HG03575 (cell line): Measurements from ENCODE around the gene NUFIP2.
"Not testable (repeated sequence)": the region's sequence is repeated elsewhere in the genome, so short reads cannot be mapped to it uniquely, and the experiment has no call there.

ENCODE experiments used
- ATAC-seq: cut with Tn5 transposase; IDR thresholded peaks from one replicate; pipeline ENCODE4 v1.9.1; 2021; ENCODE audit not compliant: unreplicated experiment, insufficient number of reproducible peaks, low FRiP score; ENCODE audit errors: extremely low read depth

The NUFIP2 gene

GRCh38 chr17:29293890-29294579 lies at the start of gene NUFIP2:
TSS of gene NUFIP2 (minus strand) at chr17:29294148. CDS start at chr17:29294059, 89 bp downstream.
- ATAC-seq: peak; percentile 60

- no peak for ATAC-seq
Measured at GRCh38 chr17:29342158-29342765, 48.3 kb upstream of the NUFIP2 start.

- ATAC-seq: no peak
Measured at GRCh38 chr17:29341726-29342125, 47.8 kb upstream of the NUFIP2 start.

- ATAC-seq: not testable (repeated sequence)
Measured at GRCh38 chr17:29339016-29339415, 45.1 kb upstream of the NUFIP2 start.

GRCh38 chr17:29331708-29332085 lies 37.7 kb upstream of the NUFIP2 start:
- no peak for ATAC-seq

- ATAC-seq: no peak
Measured at GRCh38 chr17:29331075-29331707, 37.2 kb upstream of the NUFIP2 start.

- ATAC-seq: no peak
Measured at GRCh38 chr17:29327412-29327811, 33.5 kb upstream of the NUFIP2 start.

GRCh38 chr17:29326023-29326813 lies 32.3 kb upstream of the NUFIP2 start:
- no peak for ATAC-seq

- no peak for ATAC-seq
Measured at GRCh38 chr17:29322363-29322762, 28.4 kb upstream of the NUFIP2 start.

- no peak for ATAC-seq
Measured at GRCh38 chr17:29303386-29303785, 9.4 kb upstream of the NUFIP2 start.

- ATAC-seq: no peak
Measured at GRCh38 chr17:29299031-29299430, 5.1 kb upstream of the NUFIP2 start.

- no peak for ATAC-seq
Measured at GRCh38 chr17:29295420-29295819, 1.5 kb upstream of the NUFIP2 start.

- ATAC-seq: no peak
Measured at GRCh38 chr17:29294580-29294900, 592 bp upstream of the NUFIP2 start.

- no peak for ATAC-seq
Measured at GRCh38 chr17:29292992-29293889, 707 bp downstream of the NUFIP2 start.

GRCh38 chr17:29292071-29292991 lies 1.6 kb downstream of the NUFIP2 start:
- no peak for ATAC-seq

- no peak for ATAC-seq
Measured at GRCh38 chr17:29291163-29291752, 2.7 kb downstream of the NUFIP2 start.

- no peak for ATAC-seq
Measured at GRCh38 chr17:29289852-29290251, 4.1 kb downstream of the NUFIP2 start.
